Keratinocyte (primary cell): ENCODE results near the gene SP1. TPM values are rescaled to one million over a fixed set of nuclear protein-coding genes. Genes with fewer than 3 reads are reported as not detected.
"Not testable (repeated sequence)": the region's sequence is repeated elsewhere in the genome, so short reads cannot be mapped to it uniquely, and the experiment has no call there.

Experiments
- DNase-seq: peaks from one replicate; pipeline ENCODE4 v3.0.0-alpha.2; 2011; ENCODE audit warnings: low read depth, missing footprints, low spot score
- FAIRE-seq: peaks from 2 replicates; lab custom pipeline; 2011; peaks lifted over from hg19 to GRCh38; lab: Jason Lieb, UNC
- H2AFZ ChIP-seq: 2 replicates; pipeline ENCODE4 v1.6.0; 2012; ENCODE audit warnings: low read length, control low read depth, inconsistent platforms; ENCODE audit not compliant: control insufficient read depth
- H3K27ac ChIP-seq: 2 replicates; pipeline ENCODE4 v1.5.1; 2011; ENCODE audit warnings: low read length; ENCODE audit not compliant: control insufficient read depth, insufficient read depth
- H3K27me3 ChIP-seq: 3 replicates; pipeline ENCODE4 v1.6.0; 2011; ENCODE audit warnings: low read length; ENCODE audit not compliant: control insufficient read depth, insufficient read depth; ENCODE audit errors: extremely low read depth
- H3K36me3 ChIP-seq, 2 experiments: 2 replicates in 1 of 2; 3 replicates in 1 of 2; pipeline ENCODE4 v1.5.1; 2011; ENCODE audit warnings: low read length in 2 of 2, mild to moderate bottlenecking in 1 of 2; ENCODE audit not compliant: control insufficient read depth in 2 of 2, insufficient read depth in 2 of 2; ENCODE audit errors: extremely low read depth in 1 of 2
- H3K4me1 ChIP-seq: 3 replicates; pipeline ENCODE4 v1.5.1; 2011; ENCODE audit warnings: low read length; ENCODE audit not compliant: control insufficient read depth, insufficient read depth; ENCODE audit errors: extremely low read depth
- H3K4me2 ChIP-seq: 3 replicates; pipeline ENCODE4 v1.6.0; 2011; ENCODE audit warnings: low read depth, low read length; ENCODE audit not compliant: control insufficient read depth, insufficient read depth; ENCODE audit errors: extremely low read depth
- H3K4me3 ChIP-seq, 3 experiments: fragments of 200-600 bp in 1 of 3; sonication (generic) in 1 of 3; 2 replicates in 2 of 3; 3 replicates in 1 of 3; pipeline ENCODE4 v1.5.1; 2011 to 2016; ENCODE audit warnings: low read length in 3 of 3, mild to moderate bottlenecking in 3 of 3, control low read depth in 2 of 3, inconsistent platforms in 1 of 3, low read depth in 1 of 3, mixed read lengths in 1 of 3, mixed run types in 1 of 3, moderate library complexity in 1 of 3; ENCODE audit not compliant: control insufficient read depth in 2 of 3, insufficient read depth in 2 of 3; ENCODE audit errors: extremely low read depth in 1 of 3
- H3K79me2 ChIP-seq: 2 replicates; pipeline ENCODE4 v1.6.0; 2012; ENCODE audit warnings: low read length; ENCODE audit not compliant: control insufficient read depth, insufficient read depth
- H3K9ac ChIP-seq: 3 replicates; pipeline ENCODE4 v1.6.0; 2011; ENCODE audit warnings: low read length; ENCODE audit not compliant: control insufficient read depth, insufficient read depth; ENCODE audit errors: extremely low read depth
- H3K9me1 ChIP-seq: 3 replicates; pipeline ENCODE4 v1.6.0; 2011; ENCODE audit warnings: low read length; ENCODE audit not compliant: control insufficient read depth, insufficient read depth; ENCODE audit errors: extremely low read depth
- H3K9me3 ChIP-seq: 2 replicates; pipeline ENCODE4 v1.5.1; 2012; ENCODE audit warnings: low read depth, low read length; ENCODE audit not compliant: control insufficient read depth
- H4K20me1 ChIP-seq: 3 replicates; pipeline ENCODE4 v1.6.0; 2011; ENCODE audit warnings: low read length; ENCODE audit not compliant: control insufficient read depth, insufficient read depth; ENCODE audit errors: extremely low read depth
- CTCF ChIP-seq, 3 experiments: IDR thresholded peaks in 1 of 3; conservative IDR thresholded peaks in 1 of 3; optimal IDR thresholded peaks in 1 of 3; 2 replicates in 2 of 3; 3 replicates in 1 of 3; pipeline versions ENCODE3 to v1.5.1; 2011; ENCODE audit warnings: low read length in 3 of 3, mild to moderate bottlenecking in 3 of 3, moderate library complexity in 2 of 3, control low read depth in 1 of 3, inconsistent platforms in 1 of 3; ENCODE audit not compliant: insufficient read depth in 2 of 3; ENCODE audit errors: extremely low read depth in 1 of 3
- EZH2 ChIP-seq: IDR thresholded peaks from one replicate; pipeline ENCODE4 v1.6.1; 2012; ENCODE audit warnings: inconsistent platforms, mild to moderate bottlenecking, low read length, moderate library complexity
- dilution Hi-C: fragments of 300-500 bp; cut with MboI; formaldehyde crosslinking; loops from one replicate; pipeline ENCODE4 v1.7.0; 2020; ENCODE audit warnings: low sequenced_read_pairs; ENCODE audit not compliant: extremely low pct_ligation_motif_present
- polyA plus RNA-seq, 5 experiments: library from polyadenylated mRNA; depleted of rRNA in 3 of 5; stranded (reverse) in 3 of 5; stranded (forward) in 1 of 5; unstranded in 1 of 5; fragments of >200 nt; gene quantifications; 1 replicate in 1 of 5; 2 replicates in 3 of 5; 3 replicates in 1 of 5; pipeline versions ENCODE4 v1.2.1 to v1.2.3, GENCODE V29; 2011 to 2012; ENCODE audit warnings: missing spikeins in 2 of 5, low read depth in 1 of 5, low replicate concordance in 1 of 5

Gene SP1
- polyA plus RNA-seq, 1 donor (not counting 4 experiments of a cell fraction or from before 2014, with no cell fraction given), result 30.7 TPM

GRCh38 chr12:53441040-53441833 lies 61.3 kb downstream of the SP1 start, which contains the start of gene PRR13:
TSS of gene PRR13 (plus strand) at chr12:53441734. CDS start at chr12:53442715, 981 bp downstream.
- Histone ChIP-seq H3K36me3 (peaks cover 7 to 11% of the 10 kb centered on the region in 2 experiments), H3K79me2 (peaks cover 26% of the 10 kb centered on the region), H3K9me1 (peaks cover 2% of the 10 kb centered on the region), H3K9me3 (no peaks in the 10 kb centered on the region), H4K20me1 (no peaks in the 10 kb centered on the region), H3K27ac (peak within 1 kb of the TSS; percentile 92), H3K4me2 (peak within 1 kb of the TSS; percentile 99), H3K4me3 (peak within 1 kb of the TSS; percentile 84 to 100 (median 99)), H2AFZ (peak within 1 kb of the TSS; percentile 94), H3K4me1 (peaks cover 13% of the 10 kb centered on the region), H3K9ac (peak within 1 kb of the TSS; percentile 93), H3K27me3 (no peaks in the 10 kb centered on the region)
- dilution Hi-C loops, result no loop called here
- DNase-seq (peak; percentile 75), FAIRE-seq (peak; percentile 13)
- no peak for TF ChIP-seq CTCF (optimal IDR thresholded peaks at IDR 0.05 in 1 of 3, IDR thresholded peaks at IDR 0.05 in 1 of 3, conservative IDR thresholded peaks at IDR 0.05 in 1 of 3; ENCODE audit: extremely low read depth in 1 of 3, insufficient read depth in 2 of 3, low read length in 3 of 3)
- TF ChIP-seq EZH2, result no peak

- peaks cover 2% of the 10 kb centered on the region for H3K9me1 ChIP-seq
- dilution Hi-C loops, result no loop called here
- TF ChIP-seq CTCF (optimal IDR thresholded peaks at IDR 0.05 in 1 of 3, IDR thresholded peaks at IDR 0.05 in 1 of 3, conservative IDR thresholded peaks at IDR 0.05 in 1 of 3; ENCODE audit: extremely low read depth in 1 of 3, insufficient read depth in 2 of 3, low read length in 3 of 3) (no peak), EZH2 (no peak)
- no peak overlapping the region for H3K27ac ChIP-seq
- no peak overlapping the region for H3K4me2 ChIP-seq
- no peak overlapping the region for H3K4me3 ChIP-seq
- peaks cover 13% of the 10 kb centered on the region for H3K4me1 ChIP-seq
- no peak overlapping the region for H2AFZ ChIP-seq
- DNase-seq, result no peak
- FAIRE-seq, result no peak
- peaks cover 16 to 21% of the 10 kb centered on the region in 2 experiments for H3K36me3 ChIP-seq
- no peak overlapping the region for H3K9ac ChIP-seq
- H3K27me3 ChIP-seq, result no peaks in the 10 kb centered on the region
- peaks cover 26% of the 10 kb centered on the region for H3K79me2 ChIP-seq
- no peaks in the 10 kb centered on the region for H3K9me3 ChIP-seq
- no peaks in the 10 kb centered on the region for H4K20me1 ChIP-seq
These were observed 64.0 kb downstream of the SP1 start for GRCh38 chr12:53443955-53444354.

GRCh38 chr12:53444593-53445325 lies 64.8 kb downstream of the SP1 start:
- FAIRE-seq, H3K4me3 ChIP-seq, H3K9me1 ChIP-seq, H3K4me2 ChIP-seq, DNase-seq, H3K9me3 ChIP-seq, H2AFZ ChIP-seq, H3K27ac ChIP-seq, H3K27me3 ChIP-seq, dilution Hi-C loops, H4K20me1 ChIP-seq, H3K9ac ChIP-seq: not testable (repeated sequence)
- peaks cover 13% of the 10 kb centered on the region for H3K4me1 ChIP-seq
- H3K79me2 ChIP-seq, result peaks cover 26% of the 10 kb centered on the region
- H3K36me3 ChIP-seq, result peaks cover 16 to 21% of the 10 kb centered on the region in 2 experiments
